Gastroesophageal sphincter (tissue), 4 donors: ENCODE results near the gene KLF15. TPM values are rescaled to one million over a fixed set of nuclear protein-coding genes. Genes with fewer than 3 reads are reported as not detected.

Source experiments
- ATAC-seq: fragments of 150-250 bp; one replicate; pipeline ENCODE4 v1.9.1; 2016; ENCODE audit warnings: mild to moderate bottlenecking, moderate library complexity
- H3K27ac ChIP-seq, 4 donors: fragments of 200-600 bp; sonication (generic) in 3 of 4; 1 replicate in 3 of 4; 2 replicates in 1 of 4; pipeline ENCODE4 v1.5.1; 2016 to 2019
- H3K27me3 ChIP-seq: fragments of 200-600 bp; sonication (generic); one replicate; pipeline ENCODE4 v1.5.1; 2019
- H3K36me3 ChIP-seq, 2 donors: fragments of 200-600 bp; sonication (generic); one replicate each; pipeline ENCODE4 v1.5.1; 2019; ENCODE audit warnings: control low read depth in 1 of 2
- H3K4me1 ChIP-seq, 3 donors: fragments of 200-600 bp; sonication (generic); 1 replicate in 2 of 3; 2 replicates in 1 of 3; pipeline ENCODE4 v1.5.1; 2016 to 2019; ENCODE audit warnings: control low read depth in 2 of 3
- H3K4me3 ChIP-seq, 2 donors: fragments of 200-600 bp; sonication (generic); one replicate each; pipeline ENCODE4 v1.5.1; 2019; ENCODE audit warnings: mild to moderate bottlenecking in 1 of 2, moderate library complexity in 1 of 2
- H3K9me3 ChIP-seq, 3 donors: fragments of 200-600 bp; sonication (generic); one replicate each; pipeline ENCODE4 v1.5.1; 2017 to 2019; ENCODE audit warnings: control low read depth in 2 of 3
- CTCF ChIP-seq, 4 experiments: fragments of 200-600 bp in 2 of 4; fragments of 450-650 bp in 2 of 4; sonication (generic) in 1 of 4; IDR thresholded peaks; one replicate each; pipeline ENCODE4 v1.5.1; 2017 to 2019; ENCODE audit warnings: antibody characterized with exemption in 4 of 4, mild to moderate bottlenecking in 2 of 4, moderate library complexity in 2 of 4
- EP300 ChIP-seq: sonication (generic); formaldehyde crosslinking; IDR thresholded peaks from one replicate; pipeline ENCODE4 v1.6.1; 2017; ENCODE audit warnings: antibody characterized with exemption, mild to moderate bottlenecking
- POLR2A ChIP-seq, 2 donors: fragments of 450-650 bp; IDR thresholded peaks; one replicate each; pipeline ENCODE4 v1.6.1; 2017; ENCODE audit warnings: antibody characterized with exemption in 2 of 2, mild to moderate bottlenecking in 2 of 2, moderate library complexity in 1 of 2
- POLR2AphosphoS5 ChIP-seq: sonication (generic); formaldehyde crosslinking; IDR thresholded peaks from one replicate; pipeline ENCODE4 v1.6.1; 2017; ENCODE audit warnings: antibody characterized with exemption
- WGBS, 2 donors: methylation state at CpG; one replicate each; pipeline ENCODE4 v1.1.5; 2018; ENCODE audit warnings: low coverage in 1 of 2; 5-methylcytosine and 5-hydroxymethylcytosine counted together
- total RNA-seq, 4 donors: library from RNA; depleted of rRNA; stranded (reverse); fragments of >200 nt; gene quantifications; one replicate each; pipeline ENCODE4 v1.1.0, GENCODE V29; 2016

The KLF15 gene
- total RNA-seq, 4 donors from 2014 or later = 69.5 to 110 (median 94.0) TPM

- TF ChIP-seq POLR2AphosphoS5 (no peak), EP300 (no peak)
Measured at GRCh38 chr3:126394179-126394976, 37.2 kb upstream of the KLF15 start, which contains the start of gene CFAP100. TSS of gene CFAP100 (plus strand) at chr3:126394909. CDS start at chr3:126396001, 1,092 bp downstream.

GRCh38 chr3:126393563-126393962 is 36.4 kb upstream of the KLF15 start:
- ATAC-seq = no peak
- Histone ChIP-seq H3K36me3 (no peaks in the 10 kb centered on the region), H3K27me3 (peaks cover 6% of the 10 kb centered on the region), H3K4me1 (peaks cover 0 to 24% (median 13%) of the 10 kb centered on the region in 3 donors), H3K27ac (no peak overlapping the region), H3K9me3 (no peaks in the 10 kb centered on the region), H3K4me3 (no peak overlapping the region)
- WGBS, 2 donors = 64 to 86% methylated on average over 3 to 4 of the region's 4 CpGs
- TF ChIP-seq POLR2A (IDR thresholded peaks at IDR 0.05) = no peak
- TF ChIP-seq CTCF (IDR thresholded peaks at IDR 0.05) = no peak
- TF ChIP-seq EP300 = no peak
- TF ChIP-seq POLR2AphosphoS5 = no peak

More at GRCh38 chr3:126394179-126394976, 37.2 kb upstream of the KLF15 start, which contains the start of gene CFAP100:
- no peaks in the 10 kb centered on the region for H3K36me3 ChIP-seq
- H3K27ac ChIP-seq = peak within 1 kb of the TSS in 1 of 4 donors; percentile 54
- ATAC-seq = peak; percentile 69
- no peaks in the 10 kb centered on the region for H3K9me3 ChIP-seq
- H3K4me3 ChIP-seq = peak within 1 kb of the TSS; percentile 8 to 44
- peaks cover 0 to 16% (median 8%) of the 10 kb centered on the region in 3 donors for H3K4me1 ChIP-seq
- 34 to 76% methylated on average over 5 to 9 of the region's 43 CpGs for WGBS, 2 donors
- H3K27me3 ChIP-seq = peaks cover 6% of the 10 kb centered on the region

- 71 to 89% methylated on average over 3 to 11 of the region's 12 CpGs for WGBS, 2 donors
- no peak for ATAC-seq
- H3K27me3 ChIP-seq = peaks cover 6% of the 10 kb centered on the region
- H3K9me3 ChIP-seq = no peaks in the 10 kb centered on the region
- no peak overlapping the region for H3K27ac ChIP-seq
- peaks cover 0 to 27% (median 15%) of the 10 kb centered on the region in 3 donors for H3K4me1 ChIP-seq
- TF ChIP-seq EP300 (no peak), CTCF (IDR thresholded peaks at IDR 0.05) (no peak), POLR2A (IDR thresholded peaks at IDR 0.05) (no peak), POLR2AphosphoS5 (no peak)
- no peaks in the 10 kb centered on the region for H3K36me3 ChIP-seq
- no peak overlapping the region for H3K4me3 ChIP-seq
Measured at GRCh38 chr3:126392246-126392645, 35.0 kb upstream of the KLF15 start.

GRCh38 chr3:126391631-126392030 is 34.4 kb upstream of the KLF15 start:
- 20% methylated on average over 1 of the region's 1 CpG; no CpG with 5 or more reads in 1 of the 2 donors for WGBS, 2 donors
- H3K27me3 ChIP-seq = peaks cover 6% of the 10 kb centered on the region
- ATAC-seq = no peak
- no peak overlapping the region for H3K4me3 ChIP-seq
- no peaks in the 10 kb centered on the region for H3K36me3 ChIP-seq
- peaks cover 0 to 27% (median 15%) of the 10 kb centered on the region in 3 donors for H3K4me1 ChIP-seq
- TF ChIP-seq CTCF (IDR thresholded peaks at IDR 0.05) (no peak), POLR2AphosphoS5 (no peak), POLR2A (IDR thresholded peaks at IDR 0.05) (no peak), EP300 (no peak)
- H3K9me3 ChIP-seq = no peaks in the 10 kb centered on the region
- H3K27ac ChIP-seq = no peak overlapping the region

GRCh38 chr3:126390751-126391150 is 33.5 kb upstream of the KLF15 start:
- Histone ChIP-seq H3K27me3 (peaks cover 6% of the 10 kb centered on the region), H3K4me3 (no peak overlapping the region), H3K4me1 (peaks cover 0 to 27% (median 15%) of the 10 kb centered on the region in 3 donors), H3K36me3 (no peaks in the 10 kb centered on the region), H3K27ac (no peak overlapping the region), H3K9me3 (no peaks in the 10 kb centered on the region)
- TF ChIP-seq CTCF (IDR thresholded peaks at IDR 0.05) = no peak
- TF ChIP-seq POLR2AphosphoS5 = no peak
- TF ChIP-seq POLR2A (IDR thresholded peaks at IDR 0.05) = no peak
- TF ChIP-seq EP300 = no peak
- ATAC-seq = no peak
- WGBS, 2 donors = 81 to 96% methylated on average over 2 to 3 of the region's 4 CpGs
